Dermis blood vessel endothelial cell (primary cell): ENCODE data around the gene GARS1. TPM values are rescaled to one million over a fixed set of nuclear protein-coding genes. Genes with fewer than 3 reads are reported as not detected.
"Not testable (repeated sequence)": the region's sequence is repeated elsewhere in the genome, so short reads cannot be mapped to it uniquely, and the experiment has no call there.

Source experiments
- DNase-seq: peaks from one replicate; pipeline ENCODE4 v3.0.0; 2010
- total RNA-seq: library from RNA; depleted of rRNA; stranded (reverse); fragments of >200 nt; gene quantifications from 2 replicates; pipeline ENCODE4 v1.2.3, GENCODE V29; 2014

GARS1 gene, protein sequence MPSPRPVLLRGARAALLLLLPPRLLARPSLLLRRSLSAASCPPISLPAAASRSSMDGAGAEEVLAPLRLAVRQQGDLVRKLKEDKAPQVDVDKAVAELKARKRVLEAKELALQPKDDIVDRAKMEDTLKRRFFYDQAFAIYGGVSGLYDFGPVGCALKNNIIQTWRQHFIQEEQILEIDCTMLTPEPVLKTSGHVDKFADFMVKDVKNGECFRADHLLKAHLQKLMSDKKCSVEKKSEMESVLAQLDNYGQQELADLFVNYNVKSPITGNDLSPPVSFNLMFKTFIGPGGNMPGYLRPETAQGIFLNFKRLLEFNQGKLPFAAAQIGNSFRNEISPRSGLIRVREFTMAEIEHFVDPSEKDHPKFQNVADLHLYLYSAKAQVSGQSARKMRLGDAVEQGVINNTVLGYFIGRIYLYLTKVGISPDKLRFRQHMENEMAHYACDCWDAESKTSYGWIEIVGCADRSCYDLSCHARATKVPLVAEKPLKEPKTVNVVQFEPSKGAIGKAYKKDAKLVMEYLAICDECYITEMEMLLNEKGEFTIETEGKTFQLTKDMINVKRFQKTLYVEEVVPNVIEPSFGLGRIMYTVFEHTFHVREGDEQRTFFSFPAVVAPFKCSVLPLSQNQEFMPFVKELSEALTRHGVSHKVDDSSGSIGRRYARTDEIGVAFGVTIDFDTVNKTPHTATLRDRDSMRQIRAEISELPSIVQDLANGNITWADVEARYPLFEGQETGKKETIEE
- total RNA-seq, result 59.2 and 147 TPM in 2 replicates

DNA sequence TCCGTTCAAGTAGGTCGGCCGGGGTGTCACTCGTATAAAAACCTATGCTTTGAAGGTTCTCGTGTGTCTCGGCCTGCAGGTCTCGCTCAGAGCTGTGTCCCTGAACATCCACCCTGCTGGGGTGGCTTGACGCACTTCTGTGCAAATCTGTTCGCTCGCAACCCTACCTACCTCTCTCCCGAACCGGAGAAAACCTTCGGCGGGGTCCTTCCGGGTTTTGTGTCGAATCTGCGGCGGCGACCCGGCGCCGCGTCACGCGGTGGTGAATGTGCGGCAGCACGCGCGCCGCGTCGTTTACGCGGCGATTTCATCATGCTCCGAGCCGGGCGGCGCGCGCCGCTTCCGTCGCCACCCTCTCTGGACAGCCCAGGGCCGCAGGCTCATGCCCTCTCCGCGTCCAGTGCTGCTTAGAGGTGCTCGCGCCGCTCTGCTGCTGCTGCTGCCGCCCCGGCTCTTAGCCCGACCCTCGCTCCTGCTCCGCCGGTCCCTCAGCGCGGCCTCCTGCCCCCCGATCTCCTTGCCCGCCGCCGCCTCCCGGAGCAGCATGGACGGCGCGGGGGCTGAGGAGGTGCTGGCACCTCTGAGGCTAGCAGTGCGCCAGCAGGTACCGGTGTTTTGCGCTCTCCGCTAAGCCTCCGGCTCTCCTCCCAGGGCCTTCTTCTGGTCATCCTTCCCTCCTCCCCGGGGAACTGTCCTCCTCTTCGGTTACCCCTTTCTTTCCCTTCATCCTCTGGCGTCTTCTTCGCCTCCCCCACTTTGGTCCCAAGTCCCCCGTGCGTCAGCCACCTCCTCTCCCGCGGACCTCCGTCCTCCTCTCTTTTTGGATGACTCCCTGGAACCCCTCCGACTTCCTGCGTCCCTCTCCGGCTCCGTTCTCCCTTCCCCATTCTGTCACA lies at the start of gene GARS1:
Gene GARS1, plus strand, starts transcription at position 339 of the 896 bp plus-strand sequence. Its CDS starts 44 bp downstream, at position 383.
- peak; percentile 96 for DNase-seq

DNA sequence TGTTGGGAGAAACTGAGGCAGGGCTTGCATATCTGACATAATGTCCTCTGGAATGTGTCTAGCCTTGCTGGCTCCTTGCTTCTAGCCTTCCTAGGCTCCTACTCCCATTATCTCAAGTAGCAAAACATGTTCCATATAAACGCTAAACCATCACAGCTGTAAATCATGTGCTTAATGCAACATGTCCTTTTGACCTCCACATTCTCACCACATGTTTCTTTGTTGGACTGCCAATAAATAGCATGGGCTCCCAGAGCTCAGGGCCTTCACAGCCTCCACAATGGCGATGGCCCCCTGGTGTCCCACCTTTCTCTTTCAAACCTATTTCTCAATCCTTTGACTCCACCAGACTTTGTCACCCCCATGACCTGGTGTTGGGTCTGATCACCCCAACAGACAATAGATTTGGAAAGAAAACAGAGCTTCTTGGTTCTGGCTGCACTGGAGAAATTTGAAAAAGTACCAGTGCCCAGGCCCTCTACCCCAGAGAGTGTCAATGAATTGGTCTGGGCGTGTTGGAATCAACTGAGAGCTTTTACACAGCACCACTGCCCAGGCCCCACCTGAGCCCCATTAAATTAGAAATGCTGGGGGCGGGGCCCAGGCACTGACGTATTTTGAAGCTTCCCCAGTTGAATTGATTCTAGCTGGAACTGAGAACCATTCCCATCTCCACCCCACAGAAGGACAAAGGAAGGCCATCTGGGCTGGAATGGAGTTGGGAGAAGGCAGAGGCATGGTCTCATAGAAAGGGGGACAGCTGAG lies 48.7 kb upstream of the GARS1 start:
- DNase-seq, result no peak

DNA sequence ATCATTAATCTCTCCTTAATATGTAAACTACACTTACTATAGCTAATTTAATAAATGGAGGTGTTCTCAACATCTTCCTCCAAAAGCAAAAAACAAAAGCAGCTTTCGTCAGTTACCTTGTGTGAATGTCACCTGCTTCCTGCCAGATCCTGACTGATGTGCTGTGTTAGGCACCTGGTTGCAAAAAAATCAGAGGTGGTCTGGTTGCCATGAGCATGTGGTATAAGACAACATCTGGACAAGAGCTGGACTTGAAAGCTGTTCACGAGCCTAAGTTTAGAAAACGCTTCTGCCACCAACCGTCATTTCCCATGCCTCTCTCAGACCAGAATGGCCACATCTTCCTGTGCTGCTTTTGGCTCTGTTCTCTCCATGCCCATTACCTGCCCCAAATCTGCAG lies 48.1 kb upstream of the GARS1 start:
- no peak for DNase-seq

DNA sequence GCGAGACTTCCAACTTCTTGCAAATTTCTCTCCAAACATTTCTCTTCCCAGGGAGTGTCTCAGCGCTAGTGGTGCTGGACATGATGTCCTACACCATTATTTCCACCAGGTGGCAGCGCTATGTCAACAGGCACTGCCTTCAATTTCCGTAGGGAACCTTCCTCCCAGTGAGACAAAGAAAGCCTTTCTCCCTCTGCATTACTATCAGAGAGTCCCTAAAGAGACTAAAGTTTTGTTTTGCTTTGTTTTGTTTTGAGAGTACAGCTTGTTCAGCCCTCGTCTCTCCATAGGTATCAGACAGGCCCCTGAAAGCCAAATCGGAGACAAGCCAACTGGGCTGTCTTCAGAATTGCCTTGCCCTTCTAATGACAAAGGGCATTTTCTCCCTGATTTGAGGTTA lies 45.8 kb upstream of the GARS1 start:
- peak; percentile 90 for DNase-seq

DNA sequence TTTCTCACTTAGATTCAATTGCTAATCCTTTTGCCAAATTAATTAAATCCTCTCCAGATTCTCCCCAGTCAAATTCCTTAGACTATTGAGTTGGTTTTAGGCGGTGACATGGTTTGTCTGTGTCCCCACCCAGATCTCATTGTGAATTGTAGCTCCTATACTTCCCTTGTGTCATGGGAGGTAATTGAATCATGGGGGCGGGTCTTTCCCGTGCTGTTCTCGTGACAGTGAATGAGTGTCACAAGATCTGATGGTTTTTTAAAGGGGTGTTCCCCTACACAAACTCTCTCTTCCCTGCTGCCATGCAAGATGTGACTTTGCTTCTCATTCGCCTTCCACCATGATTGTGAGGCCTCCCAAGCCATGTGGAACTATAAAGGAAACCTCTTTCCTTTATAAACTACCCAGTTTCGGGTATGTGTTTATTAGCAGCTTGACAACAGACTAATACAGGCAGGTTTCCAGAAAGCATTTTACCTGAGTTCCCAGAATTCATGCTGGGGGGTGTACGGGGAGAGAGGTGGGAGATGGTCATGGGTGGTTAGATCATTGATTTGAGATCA lies 44.7 kb upstream of the GARS1 start:
- DNase-seq, result peak; percentile 73

DNA sequence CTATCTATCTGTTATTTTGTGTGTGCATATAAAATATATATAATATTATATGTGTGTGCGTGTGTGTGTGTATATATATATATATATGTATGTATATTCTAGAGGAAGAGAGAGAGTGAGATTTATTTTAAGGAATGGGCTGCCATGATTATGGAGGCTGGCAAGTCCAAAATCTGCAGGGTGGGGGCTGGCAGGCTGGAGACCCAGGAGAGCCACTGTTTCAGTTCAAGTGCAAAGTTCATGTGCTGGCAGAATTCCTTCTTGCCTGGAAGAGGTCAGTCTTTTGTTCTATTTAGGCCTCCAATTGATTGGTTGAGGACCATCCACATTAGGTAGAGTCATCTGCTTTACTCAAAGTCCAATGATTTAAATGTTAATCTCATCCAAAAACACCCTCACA lies 42.3 kb upstream of the GARS1 start:
- no peak for DNase-seq

DNA sequence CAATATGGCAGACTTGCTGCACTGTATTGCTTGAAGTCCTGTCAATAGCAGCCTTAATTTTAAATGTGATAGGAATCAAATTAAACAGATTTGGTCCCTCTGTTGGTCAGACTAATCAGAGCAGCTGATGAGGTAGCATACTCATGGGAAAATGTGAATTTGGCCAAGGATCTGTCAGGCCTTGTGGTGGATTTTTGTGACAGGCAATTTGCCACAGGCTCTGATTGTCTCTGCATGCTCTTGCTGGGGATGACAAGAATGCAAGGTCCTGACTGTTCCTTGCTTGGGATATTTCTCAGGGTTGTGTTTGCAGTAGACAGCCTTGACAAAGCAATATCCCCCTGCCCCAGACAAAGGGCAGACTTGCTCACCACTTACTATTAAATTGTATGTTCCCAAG lies 41.5 kb upstream of the GARS1 start:
- DNase-seq, result no peak

DNA sequence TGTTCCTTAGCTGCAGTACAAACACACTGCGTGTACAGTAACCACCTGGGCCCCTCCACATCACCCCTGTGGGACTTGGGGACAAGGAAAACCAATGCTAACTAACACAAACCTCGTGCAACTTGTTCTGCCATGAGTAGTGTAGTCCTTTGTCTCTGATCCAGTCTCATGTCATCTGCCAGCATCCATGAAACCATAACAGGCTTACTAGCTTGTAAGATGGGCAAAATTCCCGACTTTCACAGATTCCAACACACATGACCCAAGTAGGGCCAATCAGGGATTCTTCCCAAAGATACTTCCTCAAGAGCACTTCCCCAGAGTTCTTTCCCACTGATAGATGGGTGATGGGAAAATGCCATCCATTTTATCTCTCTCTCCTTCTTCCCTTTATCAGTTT lies 41.1 kb upstream of the GARS1 start:
- no peak for DNase-seq

DNA sequence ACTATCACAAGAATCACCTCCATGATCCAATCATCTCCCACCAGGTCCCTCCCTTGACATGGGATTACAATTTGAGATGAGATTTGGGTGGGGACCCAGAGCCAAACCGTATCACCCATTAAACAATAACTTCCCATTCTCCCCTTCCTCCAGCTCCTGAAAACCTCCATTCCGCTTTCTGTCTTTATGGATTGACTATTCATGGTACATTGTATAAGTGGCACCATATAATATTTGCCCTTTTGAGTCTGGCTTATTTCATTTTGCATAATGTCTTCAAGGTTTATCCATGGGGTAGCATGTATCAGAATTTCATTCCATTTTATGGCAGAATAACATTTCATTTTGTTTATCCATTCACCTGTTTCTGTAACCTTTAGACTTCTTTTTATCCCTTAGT lies 39.2 kb upstream of the GARS1 start:
- DNase-seq, result no peak

DNA sequence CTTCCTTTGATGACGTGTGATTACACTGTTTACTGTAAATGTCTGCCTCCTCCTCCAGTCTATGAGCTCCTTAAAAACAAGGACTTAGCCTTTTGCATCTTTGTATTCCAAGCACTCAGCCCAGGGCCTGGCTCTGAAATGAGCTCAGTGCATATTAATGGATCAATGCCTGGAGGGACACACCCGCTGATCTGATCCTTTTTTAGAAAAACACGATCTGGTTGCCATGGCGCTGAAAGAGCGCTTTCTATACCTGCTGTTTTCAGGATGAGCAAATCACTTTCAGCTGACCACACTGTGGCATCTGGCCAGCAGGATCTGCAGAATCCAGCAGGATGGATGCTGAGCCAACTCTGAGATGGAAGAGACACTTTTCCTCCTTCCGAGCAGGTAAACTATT lies 37.8 kb upstream of the GARS1 start:
- no peak for DNase-seq

DNA sequence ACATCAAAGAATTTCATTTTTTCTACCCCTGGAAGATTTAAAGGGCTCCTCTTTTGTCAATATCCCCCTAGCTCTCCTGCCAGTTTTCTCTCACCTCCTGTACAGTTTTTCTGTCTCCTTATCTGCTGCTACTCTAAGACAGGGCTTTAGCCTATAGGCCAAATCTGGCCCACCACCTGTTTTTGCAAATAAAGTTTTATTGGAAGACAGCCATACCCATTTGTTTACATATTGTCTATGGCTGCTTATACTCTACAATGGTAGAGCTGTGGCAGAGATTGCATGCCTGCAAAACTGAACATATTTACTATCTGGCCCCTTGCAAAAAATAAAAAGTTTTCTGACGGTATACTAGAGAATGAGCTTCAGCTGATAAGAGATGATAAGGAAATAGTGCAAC lies 37.4 kb upstream of the GARS1 start:
- DNase-seq, result no peak

DNA sequence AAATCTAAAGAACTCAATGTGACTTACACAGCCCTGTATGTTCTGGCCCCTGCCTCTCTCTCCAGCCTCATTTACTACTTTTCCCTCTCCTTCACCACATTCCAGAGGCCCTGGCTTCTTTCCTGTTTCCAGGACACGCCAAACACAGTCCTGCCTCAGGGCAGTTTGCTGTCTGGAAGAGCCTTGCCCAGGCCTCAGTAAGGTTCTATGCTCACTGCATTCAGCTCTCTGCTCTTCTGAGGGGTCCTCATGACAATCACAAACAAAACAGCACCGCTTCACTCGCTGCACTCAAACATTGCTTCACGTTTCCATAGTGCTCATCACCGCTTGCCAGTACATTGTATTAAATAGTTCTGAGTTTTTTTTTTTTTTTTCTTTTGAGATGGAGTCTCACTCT lies 35.1 kb upstream of the GARS1 start:
- DNase-seq, result peak; percentile 57

DNA sequence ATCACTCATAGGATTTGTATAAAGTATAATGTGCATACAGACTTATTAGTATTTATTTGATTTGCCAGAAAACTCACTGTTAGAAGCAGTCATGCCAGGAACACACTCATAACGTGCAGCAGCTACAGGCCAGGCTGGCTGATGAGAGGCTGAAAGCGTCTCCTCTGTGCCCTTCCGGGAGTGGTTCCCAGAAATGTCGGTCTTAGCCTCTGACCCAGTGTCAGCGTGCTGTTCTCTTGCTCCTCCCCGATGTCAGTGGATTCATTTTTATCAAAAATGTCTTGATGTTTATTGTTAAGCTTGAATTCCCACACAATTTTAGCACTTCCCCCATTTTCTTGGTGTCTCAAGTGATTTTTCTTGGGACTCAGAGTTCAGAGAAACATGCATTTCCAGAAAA lies 33.3 kb upstream of the GARS1 start:
- no peak for DNase-seq

DNA sequence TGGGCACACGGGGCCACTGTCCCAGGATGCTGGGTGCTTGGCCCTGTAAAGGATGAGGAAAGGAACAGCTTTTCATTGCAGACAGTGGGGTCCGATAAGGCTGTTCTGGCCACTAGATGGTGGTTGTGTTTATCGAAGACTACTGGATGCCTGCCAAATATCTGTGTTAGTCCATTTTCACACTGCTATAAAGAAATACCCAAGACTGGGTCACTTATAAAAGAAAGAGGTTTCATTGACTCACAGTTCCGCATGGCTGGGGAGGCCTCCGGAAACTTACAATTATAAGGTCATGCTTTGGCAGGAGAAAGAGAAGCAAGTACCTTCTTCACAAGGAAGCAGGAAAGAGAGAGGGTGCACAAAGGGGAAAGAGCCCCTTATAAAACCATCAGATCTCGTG lies 32.2 kb upstream of the GARS1 start:
- peak; percentile 89 for DNase-seq

DNA sequence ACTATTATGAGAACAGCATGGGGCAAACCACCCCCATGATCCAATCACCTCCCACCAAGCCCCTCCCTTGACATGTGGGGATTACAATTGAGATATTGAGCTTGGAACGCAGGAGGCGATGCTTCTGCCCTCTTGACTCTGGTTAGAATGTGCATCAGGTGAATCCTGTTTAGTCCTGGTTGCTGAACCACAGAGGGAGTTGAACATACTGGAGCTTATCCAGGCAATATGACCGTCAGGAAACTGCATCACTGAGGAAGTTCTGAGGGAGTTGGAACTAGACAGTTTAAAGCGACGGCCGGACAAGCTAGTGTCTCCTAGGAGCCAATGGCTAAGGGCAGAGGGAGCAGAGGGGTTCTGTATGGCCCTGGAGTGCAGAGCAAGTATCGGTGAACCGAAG lies 31.8 kb upstream of the GARS1 start:
- DNase-seq, result peak; percentile 89

DNA sequence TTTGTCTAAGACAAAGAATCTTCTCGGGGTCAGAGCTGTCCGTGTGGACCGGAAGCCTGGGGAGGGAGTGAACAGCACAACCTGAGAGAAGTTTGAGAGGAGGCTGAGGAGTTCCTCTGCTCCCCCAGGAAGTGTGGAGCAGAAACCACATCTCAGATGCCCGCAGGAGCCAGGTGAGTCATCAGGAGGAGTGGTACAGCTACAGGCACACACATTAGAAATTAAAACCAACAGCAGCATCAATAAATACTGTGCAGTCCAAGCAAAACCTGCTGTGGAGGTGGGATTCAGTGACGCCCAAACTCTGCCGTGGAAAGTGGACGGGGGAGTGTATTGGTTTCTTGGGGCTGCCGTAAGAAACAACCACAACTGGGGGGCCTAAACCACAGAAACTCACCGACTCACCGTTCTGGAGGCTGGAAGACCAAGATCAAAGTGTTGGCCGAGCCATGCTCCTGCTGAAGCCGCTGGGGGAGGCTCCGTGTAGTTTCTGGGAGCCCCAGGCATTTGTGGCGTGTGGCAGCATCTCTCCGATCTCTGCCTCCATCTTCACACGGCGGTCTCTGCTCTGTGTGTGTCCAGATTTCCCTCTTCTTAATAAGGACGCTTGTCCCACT lies 31.2 kb upstream of the GARS1 start:
- DNase-seq, result peak; percentile 47

DNA sequence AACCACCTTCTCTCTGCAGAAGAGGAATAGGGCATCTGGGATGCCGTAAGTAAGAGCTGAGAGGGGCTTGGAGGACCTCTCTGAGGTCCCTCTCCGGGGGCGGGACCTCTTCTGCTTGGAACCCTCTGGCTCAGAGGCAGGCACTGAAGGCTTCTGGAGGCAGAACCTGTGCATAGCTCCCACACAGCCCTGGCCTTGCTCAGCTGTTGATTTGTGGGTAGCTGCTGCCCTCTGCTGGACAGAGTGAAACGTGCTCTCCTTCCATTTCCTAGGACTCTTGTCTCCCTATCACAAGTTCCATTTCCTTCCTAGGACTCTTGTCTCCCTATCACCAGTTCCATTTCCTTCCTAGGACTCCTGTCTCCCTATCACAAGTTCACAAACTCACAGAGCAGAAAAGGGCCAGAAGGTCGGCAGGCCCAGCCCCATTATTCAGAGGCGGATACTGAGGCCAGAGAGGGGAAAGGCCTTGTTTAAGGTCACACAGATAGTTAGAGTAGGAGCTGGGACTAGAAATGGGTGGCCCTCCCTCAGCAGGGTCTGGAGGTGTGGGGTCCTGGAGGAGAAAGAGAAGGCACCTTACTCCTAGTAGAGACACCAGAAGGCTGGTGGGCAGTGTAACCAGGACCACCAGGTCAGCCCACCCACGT lies 30.3 kb upstream of the GARS1 start:
- peak; percentile 95 for DNase-seq

DNA sequence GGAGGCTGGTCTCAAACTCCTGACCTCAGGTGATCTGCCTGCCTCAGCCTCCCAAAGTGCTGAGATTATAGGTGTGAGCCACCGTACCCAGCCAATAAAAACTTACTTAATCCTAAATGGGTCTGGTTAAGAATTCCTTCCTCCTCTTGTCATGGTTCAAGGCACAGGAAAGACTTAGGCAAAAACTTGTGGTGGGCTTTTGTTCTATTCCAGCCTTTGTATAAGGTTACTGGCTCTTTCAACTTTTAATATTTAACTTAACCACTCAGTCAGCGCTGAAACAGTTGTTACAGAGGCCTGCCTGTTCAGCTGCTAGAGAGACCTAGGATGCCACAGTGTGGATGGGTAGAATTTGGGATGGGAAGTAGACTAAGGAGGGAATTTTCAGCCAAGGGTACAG lies 28.1 kb upstream of the GARS1 start:
- no peak for DNase-seq

DNA sequence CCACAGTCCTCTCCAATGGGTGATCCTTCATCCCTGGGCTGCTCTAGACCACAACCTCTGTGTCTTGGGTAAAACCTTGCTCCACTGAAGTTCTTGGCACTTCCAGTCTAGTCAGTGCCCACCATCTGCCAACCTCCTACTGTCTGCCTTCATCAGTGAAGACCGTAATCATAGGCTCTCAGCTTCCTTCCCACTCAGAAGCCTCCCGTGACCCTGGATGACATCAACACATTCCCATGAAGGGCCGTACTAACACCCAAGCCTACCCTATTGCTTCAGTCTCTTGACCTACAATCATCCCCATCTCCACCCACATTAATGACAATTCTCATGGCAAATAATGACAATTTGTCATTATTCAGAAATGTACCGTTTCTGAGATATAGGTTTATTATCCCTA lies 27.6 kb upstream of the GARS1 start:
- no peak for DNase-seq

DNA sequence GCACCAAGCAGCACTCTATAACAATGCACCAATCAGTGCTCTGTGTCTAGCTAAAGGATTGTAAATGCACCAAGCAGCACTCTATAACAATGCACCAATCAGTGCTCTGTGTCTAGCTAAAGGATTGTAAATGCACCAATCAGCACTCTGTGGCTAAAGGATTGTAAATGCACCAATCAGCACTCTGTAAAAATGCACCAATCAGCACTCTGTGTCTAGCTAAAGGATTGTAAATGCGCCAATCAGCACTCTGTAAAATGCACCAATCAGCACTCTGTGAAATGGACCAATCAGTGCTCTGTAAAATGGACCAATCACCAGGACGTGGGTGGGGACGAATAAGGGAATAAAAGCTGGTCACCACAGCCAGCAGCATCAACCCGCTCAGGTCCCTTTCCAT lies 24.4 kb upstream of the GARS1 start:
- DNase-seq, result not testable (repeated sequence)
